ENCODE data around the gene CCDC127. TPM values are rescaled to one million over a fixed set of nuclear protein-coding genes. Genes with fewer than 3 reads are reported as not detected.

Gene CCDC127
- polyA plus RNA-seq, 3 donors = 0.68 to 1.5 (median 0.85) TPM

GRCh38 chr5:167982-168660 is 49.8 kb downstream of the CCDC127 start:
- H3K4me3 ChIP-seq (replicated peaks in 1 of 3; ENCODE audit: low read depth in 2 of 3, low read length in 3 of 3) = no peak overlapping the region
- no peaks in the 10 kb centered on the region for H3K36me3 ChIP-seq (replicated peaks in 1 of 2; ENCODE audit: control insufficient read depth in 1 of 2, insufficient read depth in 2 of 2, low read length in 2 of 2)
- Mint-ChIP-seq H3K27ac (peak overlapping the region in 1 of 7 donors; percentile 3), H3K9me3 (peaks cover 3 to 14% (median 6%) of the 10 kb centered on the region in 7 donors), H3K4me3 (no peak overlapping the region), H3K4me1 (no peaks in the 10 kb centered on the region), H3K36me3 (no peaks in the 10 kb centered on the region), H3K27me3 (ENCODE audit: low read depth in 3 of 3) (no peaks in the 10 kb centered on the region)
- no peak overlapping the region for H3K27ac ChIP-seq (ENCODE audit: low read depth in 1 of 2, low read length in 2 of 2)
- H3K4me2 ChIP-seq (replicated peaks; ENCODE audit: extremely low read depth, low read length, poor library complexity, severe bottlenecking) = no peak overlapping the region
- no peak for TF ChIP-seq CTCF (IDR thresholded peaks at IDR 0.05)
- no peaks in the 10 kb centered on the region for H3K4me1 ChIP-seq (ENCODE audit: control insufficient read depth in 1 of 2, insufficient read depth in 2 of 2, low read length in 2 of 2)
- no peaks in the 10 kb centered on the region for H3K27me3 ChIP-seq (ENCODE audit: control insufficient read depth in 2 of 2, insufficient read depth in 2 of 2, low read length in 2 of 2)
- no peak overlapping the region for H2AFZ ChIP-seq (ENCODE audit: insufficient read depth, low read depth, low read length, poor library complexity, severe bottlenecking)
- no peaks in the 10 kb centered on the region for H4K20me1 ChIP-seq (ENCODE audit: insufficient read depth, low read length)
- intact Hi-C loops (cut with micrococcal nuclease) = no loop called here
- H3K9ac ChIP-seq (ENCODE audit: insufficient read depth, low read length, poor library complexity, severe bottlenecking) = no peak overlapping the region
- H3K79me2 ChIP-seq (ENCODE audit: insufficient read depth, low read length) = no peaks in the 10 kb centered on the region
- DNase-seq = no peak
- 83% methylated on average over 14 of the region's 18 CpGs for WGBS (ENCODE audit: insufficient coverage)
- H3K9me3 ChIP-seq (replicated peaks in 1 of 2; ENCODE audit: control insufficient read depth in 1 of 2, insufficient read depth in 1 of 2, low read length in 2 of 2) = peaks cover 0 to 7% of the 10 kb centered on the region in 2 donors

- no peak overlapping the region for H3K4me3 ChIP-seq (replicated peaks in 1 of 3; ENCODE audit: low read depth in 2 of 3, low read length in 3 of 3)
- Mint-ChIP-seq H3K4me1 (no peaks in the 10 kb centered on the region), H3K9me3 (peaks cover 3 to 14% (median 6%) of the 10 kb centered on the region in 7 donors), H3K36me3 (no peaks in the 10 kb centered on the region), H3K4me3 (no peak overlapping the region), H3K27ac (no peak overlapping the region), H3K27me3 (ENCODE audit: low read depth in 3 of 3) (no peaks in the 10 kb centered on the region)
- no peak overlapping the region for H3K27ac ChIP-seq (ENCODE audit: low read depth in 1 of 2, low read length in 2 of 2)
- peaks cover 0 to 7% of the 10 kb centered on the region in 2 donors for H3K9me3 ChIP-seq (replicated peaks in 1 of 2; ENCODE audit: control insufficient read depth in 1 of 2, insufficient read depth in 1 of 2, low read length in 2 of 2)
- H2AFZ ChIP-seq (ENCODE audit: insufficient read depth, low read depth, low read length, poor library complexity, severe bottlenecking) = no peak overlapping the region
- no peaks in the 10 kb centered on the region for H3K4me1 ChIP-seq (ENCODE audit: control insufficient read depth in 1 of 2, insufficient read depth in 2 of 2, low read length in 2 of 2)
- intact Hi-C loops (cut with micrococcal nuclease) = no loop called here
- H3K4me2 ChIP-seq (replicated peaks; ENCODE audit: extremely low read depth, low read length, poor library complexity, severe bottlenecking) = no peak overlapping the region
- no peaks in the 10 kb centered on the region for H3K36me3 ChIP-seq (replicated peaks in 1 of 2; ENCODE audit: control insufficient read depth in 1 of 2, insufficient read depth in 2 of 2, low read length in 2 of 2)
- H3K27me3 ChIP-seq (ENCODE audit: control insufficient read depth in 2 of 2, insufficient read depth in 2 of 2, low read length in 2 of 2) = no peaks in the 10 kb centered on the region
- no peak for TF ChIP-seq CTCF (IDR thresholded peaks at IDR 0.05)
- no peaks in the 10 kb centered on the region for H4K20me1 ChIP-seq (ENCODE audit: insufficient read depth, low read length)
- H3K9ac ChIP-seq (ENCODE audit: insufficient read depth, low read length, poor library complexity, severe bottlenecking) = no peak overlapping the region
- H3K79me2 ChIP-seq (ENCODE audit: insufficient read depth, low read length) = no peaks in the 10 kb centered on the region
- DNase-seq = no peak
- WGBS (ENCODE audit: insufficient coverage) = 80% methylated on average over 1 of the region's 7 CpGs
Measured at GRCh38 chr5:167511-167910, 50.4 kb downstream of the CCDC127 start.

Data from CD14-positive monocyte (primary cell).